HepG2 (cell line): ENCODE data around the gene TMEM131L. TPM values are rescaled to one million over a fixed set of nuclear protein-coding genes. Genes with fewer than 3 reads are reported as not detected.

Experiments
- DNMT1 ChIP-seq: sonication (generic); formaldehyde crosslinking; IDR thresholded peaks from 2 replicates; pipeline ENCODE4 v1.5.1; 2020; ENCODE audit warnings: mild to moderate bottlenecking, missing genetic modification reagents
- KLF16 ChIP-seq, 2 experiments: sonication (generic) in 1 of 2; formaldehyde crosslinking in 1 of 2; IDR thresholded peaks; 2 replicates each; pipeline versions ENCODE4 v1.6.1 to v1.8.0; 2016 to 2023; ENCODE audit warnings: missing genetic modification reagents in 2 of 2, missing compliant biosample characterization in 1 of 2
- NR0B2 ChIP-seq: sonication (generic); formaldehyde crosslinking; IDR thresholded peaks from 2 replicates; pipeline ENCODE4 v1.4.0; 2020; ENCODE audit warnings: mild to moderate bottlenecking, missing genetic modification reagents
- NR2F6 ChIP-seq, 2 experiments: IDR thresholded peaks; 2 replicates each; pipeline ENCODE4 v1.6.1; 2016; ENCODE audit warnings: antibody characterized with exemption in 1 of 2, mild to moderate bottlenecking in 1 of 2
- SKIL ChIP-seq: sonication (generic); formaldehyde crosslinking; IDR thresholded peaks from 2 replicates; pipeline ENCODE4 v1.8.0; 2022; ENCODE audit warnings: missing genetic modification reagents, mild to moderate bottlenecking, moderate library complexity, borderline replicate concordance
- SMAD1 ChIP-seq: sonication (generic); formaldehyde crosslinking; IDR thresholded peaks from 2 replicates; pipeline ENCODE4 v1.4.0; 2020; ENCODE audit warnings: missing genetic modification reagents, low read depth, mild to moderate bottlenecking, borderline replicate concordance
- TFDP1 ChIP-seq: IDR thresholded peaks from 2 replicates; pipeline ENCODE4 v1.6.1; 2016; ENCODE audit warnings: missing compliant biosample characterization, missing genetic modification reagents, borderline replicate concordance
- ZFP36 ChIP-seq: fragments of 150-350 bp; IDR thresholded peaks from 2 replicates; pipeline ENCODE4 v1.6.1; 2018; ENCODE audit warnings: borderline replicate concordance, low read length, low read depth; ENCODE audit not compliant: partially characterized antibody
- ZNF513 ChIP-seq: sonication (generic); formaldehyde crosslinking; conservative IDR thresholded peaks from 2 replicates; pipeline ENCODE4 v1.5.0; 2020; ENCODE audit warnings: missing genetic modification reagents
- ZNF569 ChIP-seq: sonication (generic); formaldehyde crosslinking; IDR thresholded peaks from 2 replicates; pipeline ENCODE4 v1.5.0; 2020; ENCODE audit warnings: mild to moderate bottlenecking, missing genetic modification reagents, moderate library complexity, borderline replicate concordance
- polyA plus RNA-seq, 8 experiments: library from polyadenylated mRNA; depleted of rRNA in 3 of 8; stranded (reverse) in 7 of 8; unstranded in 1 of 8; fragments of >200 nt; fragmentation: Illumina TruSeq in 4 of 8; extraction: Trizol in 4 of 8; gene quantifications; 2 replicates each; pipeline versions ENCODE4 v1.2.1 to v1.2.3, GENCODE V29; 2011 to 2016; ENCODE audit warnings: low read depth in 4 of 8, missing spikeins in 1 of 8, mixed read lengths in 1 of 8; ENCODE audit not compliant: insufficient read depth in 1 of 8
- total RNA-seq, 5 experiments: library from RNA; depleted of rRNA; stranded (reverse); fragments of >200 nt; fragmentation: Illumina TruSeq; extraction: Trizol; gene quantifications; 2 replicates each; pipeline ENCODE4 v1.2.3, GENCODE V29; 2016; ENCODE audit warnings: low read depth in 1 of 5
- TF ChIP-seq, protein P1 (sequence below): sonication (generic); formaldehyde crosslinking; IDR thresholded peaks from 2 replicates; pipeline ENCODE4 v1.4.0; 2020; ENCODE audit warnings: missing genetic modification reagents; ENCODE audit errors: not compliant biosample characterization
- TF ChIP-seq, protein P2 (sequence below): sonication (generic); formaldehyde crosslinking; IDR thresholded peaks from 2 replicates; pipeline ENCODE4 v1.4.0; 2020; ENCODE audit warnings: missing genetic modification reagents
- TF ChIP-seq, protein P3 (sequence below): sonication (generic); formaldehyde crosslinking; IDR thresholded peaks from 2 replicates; pipeline ENCODE4; 2020; ENCODE audit warnings: missing genetic modification reagents, mild to moderate bottlenecking, borderline replicate concordance

TMEM131L gene
- total and polyA plus RNA-seq, 2 of the 13 experiments (the other 11 are each of a cell fraction or from before 2014, with no cell fraction given) = 2.2 to 4.5 TPM

DNA sequence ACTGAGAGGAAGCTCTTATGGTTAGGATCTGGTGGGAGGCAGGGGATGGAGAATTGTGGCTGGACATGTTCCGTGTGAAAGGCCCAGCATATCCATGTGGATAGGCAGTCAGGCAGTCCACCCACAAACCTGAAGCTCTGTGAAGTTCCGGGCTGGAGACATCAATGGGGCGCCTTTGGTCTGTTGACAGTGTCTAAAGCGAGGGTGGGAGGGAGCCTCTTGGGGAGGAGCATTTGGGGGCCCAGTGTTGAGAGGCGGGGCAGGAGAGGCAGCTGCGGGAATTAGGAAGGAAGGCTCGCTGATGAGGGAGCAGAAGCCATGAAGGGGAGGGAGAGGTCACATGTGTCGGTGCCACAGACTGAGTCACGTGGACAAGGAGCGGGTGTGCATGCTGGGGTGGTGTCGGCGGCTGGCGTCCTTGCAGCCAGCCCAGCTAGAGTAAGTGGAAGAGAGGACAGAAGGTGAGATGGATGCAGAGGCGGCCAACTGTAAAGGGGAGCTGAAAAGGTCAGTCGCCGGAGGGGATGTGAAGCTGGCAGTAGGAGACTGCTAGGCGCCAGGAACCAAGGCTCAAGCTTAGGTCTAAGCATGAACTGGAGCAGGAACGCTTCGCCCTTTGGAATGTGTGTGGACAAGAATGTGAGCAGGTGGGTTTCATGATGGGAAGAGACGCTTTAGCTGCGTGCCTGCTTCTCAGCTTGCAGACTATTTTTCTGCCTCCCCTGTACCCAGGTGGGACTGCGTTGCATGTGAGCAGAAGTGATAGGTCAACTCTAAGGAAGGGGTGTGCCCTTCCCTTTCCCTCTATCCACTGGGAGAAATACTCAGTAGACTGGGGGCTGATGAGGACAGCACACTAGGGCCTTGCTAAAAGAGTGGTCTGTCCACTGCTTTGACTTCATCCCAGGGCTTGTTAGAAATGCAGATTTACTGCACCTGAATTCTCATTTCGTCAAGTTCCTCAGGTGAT is 174.0 kb downstream of the TMEM131L start (continued):
- no peak for TF ChIP-seq ZNF513 (CRISPR knock-in tag)
- TF ChIP-seq, protein P1, sequence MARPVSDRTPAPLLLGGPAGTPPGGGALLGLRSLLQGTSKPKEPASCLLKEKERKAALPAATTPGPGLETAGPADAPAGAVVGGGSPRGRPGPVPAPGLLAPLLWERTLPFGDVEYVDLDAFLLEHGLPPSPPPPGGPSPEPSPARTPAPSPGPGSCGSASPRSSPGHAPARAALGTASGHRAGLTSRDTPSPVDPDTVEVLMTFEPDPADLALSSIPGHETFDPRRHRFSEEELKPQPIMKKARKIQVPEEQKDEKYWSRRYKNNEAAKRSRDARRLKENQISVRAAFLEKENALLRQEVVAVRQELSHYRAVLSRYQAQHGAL (CRISPR knock-in tag) = no peak
- TF ChIP-seq KLF16 (CRISPR knock-in tag; IDR thresholded peaks at IDR 0.05) = 0 out of 4 replicates have a peak, but pooled peaks of 1 of the 2 experiments have one; percentile 14
- TF ChIP-seq DNMT1 = no peak
- TF ChIP-seq SMAD1 (CRISPR knock-in tag) = peak; percentile 76; the same call in 1 of the 2 replicates
- no peak for TF ChIP-seq NR0B2 (CRISPR knock-in tag)
- TF ChIP-seq ZFP36 = no peak
- TF ChIP-seq, protein P2, sequence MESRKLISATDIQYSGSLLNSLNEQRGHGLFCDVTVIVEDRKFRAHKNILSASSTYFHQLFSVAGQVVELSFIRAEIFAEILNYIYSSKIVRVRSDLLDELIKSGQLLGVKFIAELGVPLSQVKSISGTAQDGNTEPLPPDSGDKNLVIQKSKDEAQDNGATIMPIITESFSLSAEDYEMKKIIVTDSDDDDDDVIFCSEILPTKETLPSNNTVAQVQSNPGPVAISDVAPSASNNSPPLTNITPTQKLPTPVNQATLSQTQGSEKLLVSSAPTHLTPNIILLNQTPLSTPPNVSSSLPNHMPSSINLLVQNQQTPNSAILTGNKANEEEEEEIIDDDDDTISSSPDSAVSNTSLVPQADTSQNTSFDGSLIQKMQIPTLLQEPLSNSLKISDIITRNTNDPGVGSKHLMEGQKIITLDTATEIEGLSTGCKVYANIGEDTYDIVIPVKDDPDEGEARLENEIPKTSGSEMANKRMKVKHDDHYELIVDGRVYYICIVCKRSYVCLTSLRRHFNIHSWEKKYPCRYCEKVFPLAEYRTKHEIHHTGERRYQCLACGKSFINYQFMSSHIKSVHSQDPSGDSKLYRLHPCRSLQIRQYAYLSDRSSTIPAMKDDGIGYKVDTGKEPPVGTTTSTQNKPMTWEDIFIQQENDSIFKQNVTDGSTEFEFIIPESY (CRISPR knock-in tag) = 0 out of 2 replicates have a peak, but pooled peaks have one; percentile 17
- no peak for TF ChIP-seq NR2F6 (IDR thresholded peaks at IDR 0.05)
- TF ChIP-seq NR2F6 (CRISPR knock-in tag; IDR thresholded peaks at IDR 0.05) = no peak
- peak; percentile 56; the same call in 1 of the 2 replicates for TF ChIP-seq TFDP1 (CRISPR knock-in tag)
- TF ChIP-seq, protein P3, sequence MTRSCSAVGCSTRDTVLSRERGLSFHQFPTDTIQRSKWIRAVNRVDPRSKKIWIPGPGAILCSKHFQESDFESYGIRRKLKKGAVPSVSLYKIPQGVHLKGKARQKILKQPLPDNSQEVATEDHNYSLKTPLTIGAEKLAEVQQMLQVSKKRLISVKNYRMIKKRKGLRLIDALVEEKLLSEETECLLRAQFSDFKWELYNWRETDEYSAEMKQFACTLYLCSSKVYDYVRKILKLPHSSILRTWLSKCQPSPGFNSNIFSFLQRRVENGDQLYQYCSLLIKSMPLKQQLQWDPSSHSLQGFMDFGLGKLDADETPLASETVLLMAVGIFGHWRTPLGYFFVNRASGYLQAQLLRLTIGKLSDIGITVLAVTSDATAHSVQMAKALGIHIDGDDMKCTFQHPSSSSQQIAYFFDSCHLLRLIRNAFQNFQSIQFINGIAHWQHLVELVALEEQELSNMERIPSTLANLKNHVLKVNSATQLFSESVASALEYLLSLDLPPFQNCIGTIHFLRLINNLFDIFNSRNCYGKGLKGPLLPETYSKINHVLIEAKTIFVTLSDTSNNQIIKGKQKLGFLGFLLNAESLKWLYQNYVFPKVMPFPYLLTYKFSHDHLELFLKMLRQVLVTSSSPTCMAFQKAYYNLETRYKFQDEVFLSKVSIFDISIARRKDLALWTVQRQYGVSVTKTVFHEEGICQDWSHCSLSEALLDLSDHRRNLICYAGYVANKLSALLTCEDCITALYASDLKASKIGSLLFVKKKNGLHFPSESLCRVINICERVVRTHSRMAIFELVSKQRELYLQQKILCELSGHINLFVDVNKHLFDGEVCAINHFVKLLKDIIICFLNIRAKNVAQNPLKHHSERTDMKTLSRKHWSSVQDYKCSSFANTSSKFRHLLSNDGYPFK = 0 out of 2 replicates have a peak, but pooled peaks have one; percentile 45
- TF ChIP-seq ZNF569 (CRISPR knock-in tag) = no peak
- no peak for TF ChIP-seq SKIL
